B cell (primary cell): Measurements from ENCODE around the gene MUS81.

Experiments used
- CTCF ChIP-seq: fragments of 200-600 bp; IDR thresholded peaks from one replicate; pipeline ENCODE4 v1.8.0; 2022; ENCODE audit warnings: antibody characterized with exemption, mild to moderate bottlenecking
- EZH2 ChIP-seq: IDR thresholded peaks from 2 replicates; pipeline ENCODE4 v1.6.1; 2012; ENCODE audit warnings: borderline replicate concordance, low read depth, mild to moderate bottlenecking, moderate library complexity, low read length; ENCODE audit not compliant: insufficient read depth, poor library complexity, severe bottlenecking

- no peak for TF ChIP-seq CTCF
- no peak for TF ChIP-seq EZH2
Measured at GRCh38 chr11:65883058-65883761, 23.0 kb downstream of the MUS81 start.
